Fibroblast of villous mesenchyme (primary cell): ENCODE data around the gene CCT3. TPM values are rescaled to one million over a fixed set of nuclear protein-coding genes. Genes with fewer than 3 reads are reported as not detected.
"Not testable (repeated sequence)": the region's sequence is repeated elsewhere in the genome, so short reads cannot be mapped to it uniquely, and the experiment has no call there.

Source experiments
- DNase-seq: peaks from one replicate; pipeline ENCODE4 v3.0.0-alpha.2; 2010; ENCODE audit warnings: low read depth
- H3K4me3 ChIP-seq: 2 replicates; pipeline ENCODE4 v1.5.1; 2011; ENCODE audit warnings: low read depth, mild to moderate bottlenecking, low read length
- CTCF ChIP-seq: IDR thresholded peaks from 2 replicates; pipeline ENCODE4 v1.5.1; 2012; ENCODE audit warnings: low read depth, mild to moderate bottlenecking, low read length; ENCODE audit not compliant: insufficient read depth
- total RNA-seq: library from RNA; depleted of rRNA; stranded (reverse); fragments of >200 nt; gene quantifications from 2 replicates; pipeline ENCODE4 v1.2.3, GENCODE V29; 2012

Gene CCT3
- total RNA-seq, 1 donor = 431 TPM

- no peak overlapping the region for H3K4me3 ChIP-seq
- DNase-seq = no peak
- TF ChIP-seq CTCF = no peak
Observed at GRCh38 chr1:156359249-156359648, 21.2 kb upstream of the CCT3 start.

- no peak overlapping the region for H3K4me3 ChIP-seq
- DNase-seq = no peak
- no peak for TF ChIP-seq CTCF
Observed at GRCh38 chr1:156358641-156359040, 20.5 kb upstream of the CCT3 start.

- H3K4me3 ChIP-seq = no peak overlapping the region
- no peak for DNase-seq
- no peak for TF ChIP-seq CTCF
Observed at GRCh38 chr1:156357977-156358376, 19.9 kb upstream of the CCT3 start.

GRCh38 chr1:156356875-156357534 is 18.9 kb upstream of the CCT3 start:
- no peak overlapping the region for H3K4me3 ChIP-seq
- DNase-seq = no peak
- peak; percentile 46 for TF ChIP-seq CTCF

- TF ChIP-seq CTCF = no peak
- H3K4me3 ChIP-seq = no peak overlapping the region
- no peak for DNase-seq
Observed at GRCh38 chr1:156356262-156356874, 18.3 kb upstream of the CCT3 start.

DNA sequence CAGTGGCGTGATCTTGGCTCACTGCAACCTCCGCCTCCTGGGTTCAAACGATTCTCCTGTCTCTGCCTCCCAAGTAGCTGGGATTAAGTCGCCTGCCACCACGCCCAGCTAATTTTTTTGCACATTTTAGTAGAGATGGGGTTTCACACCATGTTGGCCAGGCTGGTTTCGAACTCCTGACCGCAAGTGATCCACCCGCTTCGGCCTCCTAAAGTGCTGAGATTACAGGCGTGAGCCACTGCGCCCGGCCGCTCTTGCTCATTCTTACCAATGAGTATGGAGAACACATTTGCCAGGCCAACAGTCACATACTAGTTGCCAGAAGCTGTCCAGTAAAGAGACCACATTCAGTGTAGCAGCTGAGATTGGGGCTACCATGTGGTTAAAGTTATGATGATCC is 14.4 kb upstream of the CCT3 start:
- DNase-seq, H3K4me3 ChIP-seq: not testable (repeated sequence)

- TF ChIP-seq CTCF = no peak
Observed at GRCh38 chr1:156347331-156347730, 9.2 kb upstream of the CCT3 start.

More at GRCh38 chr1:156347331-156347730, 9.2 kb upstream of the CCT3 start:
- no peak for DNase-seq
- no peak overlapping the region for H3K4me3 ChIP-seq
